Endothelial cell of hepatic sinusoid (primary cell): ENCODE measurements around the gene DNASE2B.

Experiments used
- in situ Hi-C: cut with HindIII; loops from 2 replicates; pipeline ENCODE4 v1.10.0; 2017; ENCODE audit warnings: low sequenced_read_pairs

Gene DNASE2B

GRCh38 chr1:84398175-84399155, at the start of gene DNASE2B:
DNASE2B (plus strand) TSS chr1:84398484; CDS start chr1:84398565, 81 bp downstream.
- in situ Hi-C loops = no loop called here

- in situ Hi-C loops = loop anchor here (5.0 kb wide), 1 partner anchor 146 kb away; no protein-coding TSS in a partner anchor
These were observed 49.5 kb upstream of the DNASE2B start for GRCh38 chr1:84348759-84349158.

GRCh38 chr1:84350104-84350503, 48.2 kb upstream of the DNASE2B start:
- in situ Hi-C loops = no loop called here

GRCh38 chr1:84350550-84350949, 47.7 kb upstream of the DNASE2B start:
- in situ Hi-C loops = no loop called here

- in situ Hi-C loops = no loop called here
These were observed 45.8 kb upstream of the DNASE2B start for GRCh38 chr1:84352298-84353106.

GRCh38 chr1:84353695-84354094, 44.6 kb upstream of the DNASE2B start:
- in situ Hi-C loops = no loop called here

GRCh38 chr1:84355556-84355955, 42.7 kb upstream of the DNASE2B start:
- in situ Hi-C loops = no loop called here

- in situ Hi-C loops = no loop called here
These were observed 41.4 kb upstream of the DNASE2B start for GRCh38 chr1:84356881-84357280.

GRCh38 chr1:84358695-84359094, 39.6 kb upstream of the DNASE2B start:
- in situ Hi-C loops = no loop called here

- in situ Hi-C loops = no loop called here
These were observed 38.0 kb upstream of the DNASE2B start for GRCh38 chr1:84360316-84360715.

- in situ Hi-C loops = no loop called here
These were observed 36.5 kb upstream of the DNASE2B start for GRCh38 chr1:84361796-84362195.

GRCh38 chr1:84363019-84363418, 35.3 kb upstream of the DNASE2B start:
- in situ Hi-C loops = no loop called here

- in situ Hi-C loops = no loop called here
These were observed 34.7 kb upstream of the DNASE2B start for GRCh38 chr1:84363622-84364021.

- in situ Hi-C loops = no loop called here
These were observed 32.8 kb upstream of the DNASE2B start for GRCh38 chr1:84365225-84366221.

GRCh38 chr1:84366786-84367185, 31.5 kb upstream of the DNASE2B start:
- in situ Hi-C loops = no loop called here

- in situ Hi-C loops = no loop called here
These were observed 31.1 kb upstream of the DNASE2B start for GRCh38 chr1:84367219-84367618.

- in situ Hi-C loops = no loop called here
These were observed 29.8 kb upstream of the DNASE2B start for GRCh38 chr1:84368441-84368840.

- in situ Hi-C loops = no loop called here
These were observed 28.0 kb upstream of the DNASE2B start for GRCh38 chr1:84370266-84370665.

- in situ Hi-C loops = no loop called here
These were observed 27.4 kb upstream of the DNASE2B start for GRCh38 chr1:84370831-84371394.
